BJ (cell line): Measurements from ENCODE around the gene MYCBP. TPM values are rescaled to one million over a fixed set of nuclear protein-coding genes. Genes with fewer than 3 reads are reported as not detected.

ENCODE experiments used
- CTCF ChIA-PET: fragments of 350-600 bp; formaldehyde crosslinking; extraction: SDS; loops from one replicate; lab custom pipeline; 2021; ENCODE audit warnings: antibody characterized with exemption, inconsistent platforms; lab: Yijun Ruan, JAX
- POLR2A ChIA-PET: fragments of 300-600 bp; sonication (Branson Sonifier 250); formaldehyde crosslinking; extraction: SDS; loops from one replicate; lab custom pipeline; 2021; ENCODE audit warnings: antibody characterized with exemption; lab: Charles Lee
- DNase-seq: peaks from one replicate; pipeline ENCODE4 v3.0.0-alpha.2; 2011; ENCODE audit warnings: low read depth
- H3K27me3 ChIP-seq: 2 replicates; pipeline ENCODE4 v1.6.0; 2011; ENCODE audit warnings: low read length; ENCODE audit not compliant: control insufficient read depth, insufficient read depth
- H3K36me3 ChIP-seq: 2 replicates; pipeline ENCODE4 v1.5.1; 2011; ENCODE audit warnings: low read length; ENCODE audit not compliant: control insufficient read depth, insufficient read depth
- H3K4me3 ChIP-seq: 2 replicates; pipeline ENCODE4 v1.5.1; 2011; ENCODE audit warnings: low read depth, mild to moderate bottlenecking, control low read depth, low read length
- polyA plus RNA-seq: library from polyadenylated mRNA; depleted of rRNA; stranded (reverse); fragments of >200 nt; gene quantifications from 2 replicates; pipeline ENCODE4 v1.2.3, GENCODE V29; 2011
- TF ChIP-seq, protein P1 (sequence below): IDR thresholded peaks from 2 replicates; pipeline ENCODE4 v1.5.1; 2011; ENCODE audit warnings: low read depth, mild to moderate bottlenecking, control low read depth, inconsistent platforms, low read length, moderate library complexity; ENCODE audit not compliant: insufficient read depth

The MYCBP gene
- polyA plus RNA-seq, 1 experiment, result 11.2 TPM

DNA sequence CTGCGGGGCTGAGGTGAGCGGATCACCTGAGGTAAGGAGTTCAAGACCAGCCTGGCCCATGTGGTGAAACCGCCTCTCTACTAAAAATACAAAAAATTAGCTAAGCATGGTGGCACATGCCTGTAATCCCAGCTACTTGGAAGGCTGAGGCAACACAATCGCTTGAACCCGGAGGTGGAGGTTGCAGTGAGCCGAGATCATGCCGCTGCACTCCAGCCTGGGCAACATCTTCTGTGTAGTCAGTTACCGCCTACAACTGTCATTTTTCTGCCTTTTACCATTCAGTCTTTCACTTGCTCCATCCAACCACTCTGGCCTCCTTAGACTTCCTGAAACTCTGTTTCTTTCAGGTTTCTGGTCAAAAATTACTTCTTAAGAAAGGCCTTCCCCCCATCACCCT lies 2.2 kb downstream of the MYCBP start:
- H3K4me3 ChIP-seq, result no peak overlapping the region
- ChIA-PET CTCF (no interaction called here), POLR2A (no interaction called here)
- TF ChIP-seq, protein P1, sequence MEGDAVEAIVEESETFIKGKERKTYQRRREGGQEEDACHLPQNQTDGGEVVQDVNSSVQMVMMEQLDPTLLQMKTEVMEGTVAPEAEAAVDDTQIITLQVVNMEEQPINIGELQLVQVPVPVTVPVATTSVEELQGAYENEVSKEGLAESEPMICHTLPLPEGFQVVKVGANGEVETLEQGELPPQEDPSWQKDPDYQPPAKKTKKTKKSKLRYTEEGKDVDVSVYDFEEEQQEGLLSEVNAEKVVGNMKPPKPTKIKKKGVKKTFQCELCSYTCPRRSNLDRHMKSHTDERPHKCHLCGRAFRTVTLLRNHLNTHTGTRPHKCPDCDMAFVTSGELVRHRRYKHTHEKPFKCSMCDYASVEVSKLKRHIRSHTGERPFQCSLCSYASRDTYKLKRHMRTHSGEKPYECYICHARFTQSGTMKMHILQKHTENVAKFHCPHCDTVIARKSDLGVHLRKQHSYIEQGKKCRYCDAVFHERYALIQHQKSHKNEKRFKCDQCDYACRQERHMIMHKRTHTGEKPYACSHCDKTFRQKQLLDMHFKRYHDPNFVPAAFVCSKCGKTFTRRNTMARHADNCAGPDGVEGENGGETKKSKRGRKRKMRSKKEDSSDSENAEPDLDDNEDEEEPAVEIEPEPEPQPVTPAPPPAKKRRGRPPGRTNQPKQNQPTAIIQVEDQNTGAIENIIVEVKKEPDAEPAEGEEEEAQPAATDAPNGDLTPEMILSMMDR, result no peak
- H3K36me3 ChIP-seq, result no peaks in the 10 kb centered on the region
- DNase-seq, result no peak
- H3K27me3 ChIP-seq, result no peaks in the 10 kb centered on the region

- no peaks in the 10 kb centered on the region for H3K27me3 ChIP-seq
- no peak overlapping the region for H3K4me3 ChIP-seq
- ChIA-PET CTCF (no interaction called here), POLR2A (no interaction called here)
- peaks cover 1% of the 10 kb centered on the region for H3K36me3 ChIP-seq
- TF ChIP-seq, protein P1, result no peak
- DNase-seq, result no peak
Observed at GRCh38 chr1:38867208-38867607, 5.9 kb downstream of the MYCBP start.

DNA sequence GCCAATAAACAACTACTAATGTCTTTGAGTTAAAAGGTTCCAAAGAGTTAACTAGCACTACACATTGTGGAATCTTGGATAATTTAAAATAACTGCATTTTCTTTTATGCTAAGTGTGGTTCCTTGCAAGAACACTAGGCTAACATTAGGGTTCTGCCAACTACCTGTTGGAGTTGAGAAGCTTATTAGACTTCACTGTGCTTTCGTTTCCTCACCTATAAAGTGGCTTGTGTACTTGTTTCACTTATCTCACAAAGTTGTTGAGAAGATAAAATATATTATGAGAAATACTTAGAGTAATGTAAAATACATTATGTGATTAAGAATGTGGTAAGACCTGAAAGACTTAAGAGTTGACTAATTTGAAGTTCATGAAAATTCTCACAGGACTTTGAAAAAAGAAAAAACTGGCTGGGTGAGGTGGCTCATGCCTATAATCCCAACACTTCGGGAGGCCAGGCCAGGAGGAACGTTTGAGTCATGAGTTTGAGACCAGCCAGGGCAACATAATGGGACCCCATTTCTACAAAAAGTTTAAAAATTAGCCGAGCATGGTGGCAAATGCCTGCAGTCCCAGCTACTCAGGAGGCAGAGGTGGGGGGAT lies 7.9 kb downstream of the MYCBP start:
- H3K36me3 ChIP-seq, result peaks cover 1% of the 10 kb centered on the region
- H3K4me3 ChIP-seq, result no peak overlapping the region
- TF ChIP-seq, protein P1, result no peak
- ChIA-PET CTCF (no interaction called here), POLR2A (no interaction called here)
- no peaks in the 10 kb centered on the region for H3K27me3 ChIP-seq
- no peak for DNase-seq

GRCh38 chr1:38860454-38860795 lies 12.7 kb downstream of the MYCBP start:
- H3K4me3 ChIP-seq, result peak overlapping the region; percentile 57
- H3K27me3 ChIP-seq, result no peaks in the 10 kb centered on the region
- ChIA-PET CTCF (interaction anchor here (0.6 to 0.9 kb wide), 2 partner anchors 14 to 20 kb away, joined by 3 read pairs; no protein-coding TSS in a partner anchor), POLR2A (no interaction called here)
- no peak for DNase-seq
- H3K36me3 ChIP-seq, result peaks cover 5% of the 10 kb centered on the region
- TF ChIP-seq, protein P1, result no peak

- peaks cover 6% of the 10 kb centered on the region for H3K36me3 ChIP-seq
- ChIA-PET CTCF (interaction anchor here (0.8 kb wide), 1 partner anchor 10 kb away, joined by 3 read pairs; no protein-coding TSS in a partner anchor), POLR2A (no interaction called here)
- TF ChIP-seq, protein P1, result no peak
- H3K27me3 ChIP-seq, result no peaks in the 10 kb centered on the region
- peak within 1 kb of the TSS; percentile 93 for H3K4me3 ChIP-seq
- DNase-seq, result peak; percentile 78
Observed at GRCh38 chr1:38859561-38860453, 13.3 kb downstream of the MYCBP start, which contains the start of gene RRAGC. Gene RRAGC (minus strand): TSS chr1:38859772. CDS start chr1:38859646, 126 bp downstream.
